Measurements from ENCODE around the gene AVP.

AVP gene

DNA sequence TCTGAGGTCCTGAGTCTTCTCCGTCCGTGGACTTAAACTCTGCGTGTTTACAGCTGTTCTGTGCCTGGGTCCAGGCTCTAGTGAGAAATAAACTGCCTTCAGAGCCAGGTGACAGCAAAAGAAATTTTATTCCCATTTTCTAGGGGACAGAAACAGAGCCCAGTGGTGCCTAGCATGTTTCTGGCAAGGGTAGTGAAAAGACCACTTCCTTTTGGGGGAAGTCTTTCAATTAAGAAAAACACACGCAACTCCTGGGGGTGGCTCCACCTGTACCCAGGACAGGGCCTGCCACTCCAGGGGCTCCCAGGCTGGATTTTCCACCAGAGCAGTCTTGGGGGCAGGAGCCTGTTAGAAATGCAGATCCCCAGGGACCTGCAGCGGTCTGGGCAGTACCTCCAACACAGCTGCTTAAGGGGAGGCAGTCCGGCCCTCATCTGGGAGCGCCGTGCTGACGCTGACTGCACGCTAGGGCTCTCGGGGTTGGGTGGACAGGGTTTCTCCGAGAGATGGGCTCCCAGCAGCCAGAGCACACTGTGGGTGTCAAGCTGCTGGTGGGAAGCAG, 23.0 kb upstream of the AVP start:
- Histone ChIP-seq H2AFZ (ENCODE audit: low read depth, low read length, severe bottlenecking) (no peak overlapping the region), H3K9me2 (replicated peaks; ENCODE audit: insufficient read depth, low read length) (no peaks in the 10 kb centered on the region), H3K4me3 (ENCODE audit: insufficient read depth, low read length, poor library complexity, severe bottlenecking) (no peak overlapping the region), H3K4me2 (ENCODE audit: low read depth, low read length, poor library complexity, severe bottlenecking) (no peak overlapping the region), H3K27ac (ENCODE audit: low read depth, low read length) (no peak overlapping the region), H3K27me3 (ENCODE audit: low read length) (no peaks in the 10 kb centered on the region), H3F3A (ENCODE audit: insufficient read depth) (no peaks in the 10 kb centered on the region), H3K79me2 (ENCODE audit: insufficient read depth, low read length) (no peaks in the 10 kb centered on the region), H3K9me3 (ENCODE audit: insufficient read depth, low read length) (no peaks in the 10 kb centered on the region), H3K36me3 (ENCODE audit: low read length) (no peaks in the 10 kb centered on the region), H4K20me1 (ENCODE audit: low read depth, low read length) (no peaks in the 10 kb centered on the region), H3K9ac (ENCODE audit: low read length) (no peak overlapping the region)
- TF ChIP-seq, protein P1, sequence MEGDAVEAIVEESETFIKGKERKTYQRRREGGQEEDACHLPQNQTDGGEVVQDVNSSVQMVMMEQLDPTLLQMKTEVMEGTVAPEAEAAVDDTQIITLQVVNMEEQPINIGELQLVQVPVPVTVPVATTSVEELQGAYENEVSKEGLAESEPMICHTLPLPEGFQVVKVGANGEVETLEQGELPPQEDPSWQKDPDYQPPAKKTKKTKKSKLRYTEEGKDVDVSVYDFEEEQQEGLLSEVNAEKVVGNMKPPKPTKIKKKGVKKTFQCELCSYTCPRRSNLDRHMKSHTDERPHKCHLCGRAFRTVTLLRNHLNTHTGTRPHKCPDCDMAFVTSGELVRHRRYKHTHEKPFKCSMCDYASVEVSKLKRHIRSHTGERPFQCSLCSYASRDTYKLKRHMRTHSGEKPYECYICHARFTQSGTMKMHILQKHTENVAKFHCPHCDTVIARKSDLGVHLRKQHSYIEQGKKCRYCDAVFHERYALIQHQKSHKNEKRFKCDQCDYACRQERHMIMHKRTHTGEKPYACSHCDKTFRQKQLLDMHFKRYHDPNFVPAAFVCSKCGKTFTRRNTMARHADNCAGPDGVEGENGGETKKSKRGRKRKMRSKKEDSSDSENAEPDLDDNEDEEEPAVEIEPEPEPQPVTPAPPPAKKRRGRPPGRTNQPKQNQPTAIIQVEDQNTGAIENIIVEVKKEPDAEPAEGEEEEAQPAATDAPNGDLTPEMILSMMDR (IDR thresholded peaks at IDR 0.05; ENCODE audit: insufficient read depth, low read length, poor library complexity, severe bottlenecking): no peak
- no peak for TF ChIP-seq EZH2phosphoT487 (conservative IDR thresholded peaks at IDR 0.05; ENCODE audit: low read length)

DNA sequence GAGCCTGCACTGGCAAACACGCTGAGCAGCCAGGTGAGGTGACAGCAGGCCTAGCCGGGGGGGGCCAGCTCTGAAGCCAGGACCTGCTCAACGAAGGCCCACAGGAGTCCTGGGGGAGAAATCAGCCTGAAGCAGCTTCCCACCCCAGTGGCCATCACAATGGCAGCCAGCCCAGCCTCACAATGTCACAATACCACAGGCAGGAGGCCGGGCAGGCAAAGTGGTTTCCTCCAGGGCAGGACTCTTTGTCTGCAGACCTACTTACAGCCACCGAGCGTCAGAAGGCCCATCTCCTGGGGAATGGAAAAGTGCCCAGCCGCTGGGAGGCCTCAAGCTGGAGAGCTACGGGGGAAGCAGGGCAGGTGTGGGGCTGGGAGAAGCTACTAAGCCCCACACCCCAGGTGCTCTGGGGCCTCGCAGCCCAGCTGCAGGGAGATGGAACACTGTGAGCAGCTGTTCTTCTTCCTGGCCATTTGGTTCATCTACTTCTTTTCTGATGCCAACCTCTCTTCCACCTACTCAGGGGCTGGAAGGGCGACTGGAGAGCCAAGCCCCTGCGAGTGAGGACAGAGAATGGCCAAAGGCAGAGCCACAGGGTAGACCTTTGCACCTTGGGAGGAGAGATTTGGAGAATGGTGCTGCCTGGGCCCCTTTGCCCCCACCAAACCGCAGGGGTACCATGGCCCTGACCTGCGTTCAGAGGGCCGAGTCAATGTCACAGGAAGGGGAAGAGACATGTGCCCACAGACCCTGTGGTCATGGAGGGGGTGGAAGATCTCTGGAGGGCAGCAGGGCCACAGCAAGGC, 22.3 kb upstream of the AVP start:
- H3K9me3 ChIP-seq (ENCODE audit: insufficient read depth, low read length): no peaks in the 10 kb centered on the region
- no peaks in the 10 kb centered on the region for H3K9me2 ChIP-seq (replicated peaks; ENCODE audit: insufficient read depth, low read length)
- H3K79me2 ChIP-seq (ENCODE audit: insufficient read depth, low read length): no peaks in the 10 kb centered on the region
- H3K27me3 ChIP-seq (ENCODE audit: low read length): no peaks in the 10 kb centered on the region
- TF ChIP-seq EZH2phosphoT487 (conservative IDR thresholded peaks at IDR 0.05; ENCODE audit: low read length): no peak
- TF ChIP-seq, protein P1 (IDR thresholded peaks at IDR 0.05; ENCODE audit: insufficient read depth, low read length, poor library complexity, severe bottlenecking): no peak
- H3K4me2 ChIP-seq (ENCODE audit: low read depth, low read length, poor library complexity, severe bottlenecking): no peak overlapping the region
- no peaks in the 10 kb centered on the region for H3K36me3 ChIP-seq (ENCODE audit: low read length)
- no peaks in the 10 kb centered on the region for H4K20me1 ChIP-seq (ENCODE audit: low read depth, low read length)
- no peak overlapping the region for H3K4me3 ChIP-seq (ENCODE audit: insufficient read depth, low read length, poor library complexity, severe bottlenecking)
- no peak overlapping the region for H3K27ac ChIP-seq (ENCODE audit: low read depth, low read length)
- no peak overlapping the region for H2AFZ ChIP-seq (ENCODE audit: low read depth, low read length, severe bottlenecking)
- no peaks in the 10 kb centered on the region for H3F3A ChIP-seq (ENCODE audit: insufficient read depth)
- H3K9ac ChIP-seq (ENCODE audit: low read length): no peak overlapping the region

DNA sequence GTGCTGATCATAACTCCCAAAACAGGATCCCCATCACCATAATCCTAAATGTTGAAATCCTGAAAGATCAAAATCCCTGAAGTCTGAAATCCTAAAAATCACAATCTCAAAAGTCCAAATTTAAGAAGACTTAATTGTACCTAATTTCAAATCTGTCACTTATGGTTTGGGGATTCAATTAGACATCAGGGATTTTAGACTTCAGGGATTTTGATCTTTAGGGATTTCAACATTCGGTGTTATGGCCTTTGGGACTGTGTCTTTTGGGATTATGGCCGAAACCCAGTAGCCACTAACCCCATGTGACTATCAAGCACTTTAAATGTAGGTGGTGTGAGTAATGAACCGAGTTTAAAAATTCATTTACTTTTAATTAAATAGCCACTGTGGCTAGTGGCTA, 21.7 kb upstream of the AVP start:
- Histone ChIP-seq H3F3A (ENCODE audit: insufficient read depth) (no peaks in the 10 kb centered on the region), H3K27ac (ENCODE audit: low read depth, low read length) (no peak overlapping the region), H3K4me3 (ENCODE audit: insufficient read depth, low read length, poor library complexity, severe bottlenecking) (no peak overlapping the region), H3K27me3 (ENCODE audit: low read length) (no peaks in the 10 kb centered on the region), H3K9me2 (replicated peaks; ENCODE audit: insufficient read depth, low read length) (no peaks in the 10 kb centered on the region), H3K79me2 (ENCODE audit: insufficient read depth, low read length) (no peaks in the 10 kb centered on the region), H3K9me3 (ENCODE audit: insufficient read depth, low read length) (no peaks in the 10 kb centered on the region), H3K4me2 (ENCODE audit: low read depth, low read length, poor library complexity, severe bottlenecking) (no peak overlapping the region), H3K9ac (ENCODE audit: low read length) (no peak overlapping the region), H3K36me3 (ENCODE audit: low read length) (no peaks in the 10 kb centered on the region), H2AFZ (ENCODE audit: low read depth, low read length, severe bottlenecking) (no peak overlapping the region), H4K20me1 (ENCODE audit: low read depth, low read length) (no peaks in the 10 kb centered on the region)
- TF ChIP-seq EZH2phosphoT487 (conservative IDR thresholded peaks at IDR 0.05; ENCODE audit: low read length): no peak
- TF ChIP-seq, protein P1 (IDR thresholded peaks at IDR 0.05; ENCODE audit: insufficient read depth, low read length, poor library complexity, severe bottlenecking): no peak

Data from SU-DHL-6 (cell line).